ENCODE measurements around the gene PRRC2A.

DNA sequence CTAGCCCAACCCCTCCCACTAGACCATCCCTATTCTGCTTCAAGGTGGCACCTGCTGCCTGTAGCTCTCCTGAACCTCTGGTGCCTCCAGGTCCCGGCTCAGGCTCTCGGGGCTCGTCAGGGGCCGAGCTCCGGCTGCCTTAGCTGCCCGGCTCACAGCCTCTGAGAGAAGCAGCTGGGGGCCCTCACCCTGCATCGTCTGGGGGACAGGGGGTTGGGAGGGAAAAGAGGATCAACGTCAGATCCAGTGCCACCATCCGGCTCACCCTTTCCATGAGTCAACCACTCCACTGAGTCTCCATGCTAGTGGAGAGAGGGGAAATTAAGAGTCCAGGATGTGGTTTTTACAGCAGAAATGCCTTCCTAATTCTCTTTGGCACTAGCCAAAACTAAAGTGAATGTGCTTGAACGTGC, 18.9 kb downstream of the PRRC2A start:
- TF ChIP-seq, protein P1, sequence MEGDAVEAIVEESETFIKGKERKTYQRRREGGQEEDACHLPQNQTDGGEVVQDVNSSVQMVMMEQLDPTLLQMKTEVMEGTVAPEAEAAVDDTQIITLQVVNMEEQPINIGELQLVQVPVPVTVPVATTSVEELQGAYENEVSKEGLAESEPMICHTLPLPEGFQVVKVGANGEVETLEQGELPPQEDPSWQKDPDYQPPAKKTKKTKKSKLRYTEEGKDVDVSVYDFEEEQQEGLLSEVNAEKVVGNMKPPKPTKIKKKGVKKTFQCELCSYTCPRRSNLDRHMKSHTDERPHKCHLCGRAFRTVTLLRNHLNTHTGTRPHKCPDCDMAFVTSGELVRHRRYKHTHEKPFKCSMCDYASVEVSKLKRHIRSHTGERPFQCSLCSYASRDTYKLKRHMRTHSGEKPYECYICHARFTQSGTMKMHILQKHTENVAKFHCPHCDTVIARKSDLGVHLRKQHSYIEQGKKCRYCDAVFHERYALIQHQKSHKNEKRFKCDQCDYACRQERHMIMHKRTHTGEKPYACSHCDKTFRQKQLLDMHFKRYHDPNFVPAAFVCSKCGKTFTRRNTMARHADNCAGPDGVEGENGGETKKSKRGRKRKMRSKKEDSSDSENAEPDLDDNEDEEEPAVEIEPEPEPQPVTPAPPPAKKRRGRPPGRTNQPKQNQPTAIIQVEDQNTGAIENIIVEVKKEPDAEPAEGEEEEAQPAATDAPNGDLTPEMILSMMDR (conservative IDR thresholded peaks at IDR 0.05; ENCODE audit: low read length) = no peak
- TF ChIP-seq EZH2phosphoT487 (IDR thresholded peaks at IDR 0.05; ENCODE audit: borderline replicate concordance, low read depth, low read length) = no peak

All from OCI-LY7 (cell line).